Neural progenitor cell (in vitro differentiated cells): Measurements from ENCODE around the gene OR10A2.

Experiments
- CTCF ChIP-seq: fragments of 200-600 bp; sonication (generic); IDR thresholded peaks from 2 replicates; pipeline ENCODE4 v1.5.1; 2017; ENCODE audit warnings: antibody characterized with exemption, mild to moderate bottlenecking
- EZH2 ChIP-seq: fragments of 200-600 bp; sonication (generic); IDR thresholded peaks from 2 replicates; pipeline ENCODE4 v1.6.1; 2017; ENCODE audit warnings: antibody characterized with exemption, mild to moderate bottlenecking, moderate library complexity

GRCh38 chr11:6862961-6863360, at the start of gene OR10A2:
- TF ChIP-seq CTCF (no peak), EZH2 (no peak)
